NCI-H82 treated with DMSO at 0.1 percent for 48 hours (cell line): ENCODE data around the gene GHRHR.

Experiments used
- DNase-seq: peaks from one replicate; lab custom pipeline; 2025; ENCODE audit not compliant: unreplicated experiment; lab: John Stamatoyannopoulos, UW

GHRHR gene

GRCh38 chr7:30965883-30966282 lies 2.1 kb downstream of the GHRHR start:
- DNase-seq = no peak

- DNase-seq = no peak
Measured at GRCh38 chr7:30968294-30968693, 4.5 kb downstream of the GHRHR start.

DNA sequence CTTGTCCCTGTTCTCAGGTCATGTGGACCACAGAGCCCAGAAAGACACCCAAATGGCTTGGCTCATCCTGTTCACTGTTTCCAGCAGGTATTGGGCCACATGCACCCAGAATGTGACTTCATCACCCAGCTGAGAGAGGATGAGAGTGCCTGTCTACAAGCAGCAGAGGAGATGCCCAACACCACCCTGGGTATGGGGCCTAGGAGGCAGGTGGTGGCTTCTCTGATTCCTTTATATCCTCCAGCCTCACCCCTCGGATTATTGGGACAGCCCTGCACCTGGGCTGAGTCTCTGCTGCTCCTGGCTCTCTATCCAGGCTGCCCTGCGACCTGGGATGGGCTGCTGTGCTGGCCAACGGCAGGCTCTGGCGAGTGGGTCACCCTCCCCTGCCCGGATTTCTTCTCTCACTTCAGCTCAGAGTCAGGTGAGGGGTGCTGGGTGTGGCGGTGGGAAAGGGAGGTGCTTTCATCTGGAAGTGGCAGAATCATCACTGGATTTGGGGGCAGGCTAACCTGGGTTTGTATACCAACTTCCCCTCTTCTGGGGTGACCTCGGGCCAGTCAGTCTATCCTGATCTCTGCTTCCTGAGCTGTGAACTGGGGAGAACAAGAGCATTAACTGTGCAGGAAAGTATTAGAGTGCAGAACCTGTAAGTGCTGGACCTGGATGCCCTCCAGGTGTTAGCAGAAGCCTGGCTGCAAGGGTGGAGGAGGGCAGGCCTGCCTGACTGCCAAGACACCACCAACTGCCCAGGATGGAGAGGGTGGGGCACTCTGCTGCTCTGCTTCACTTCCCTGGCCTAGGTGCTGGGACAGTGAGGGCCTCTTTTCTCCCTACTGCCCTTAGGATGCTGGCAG lies 5.2 kb downstream of the GHRHR start:
- DNase-seq = no peak

GRCh38 chr7:30969604-30969970 lies 5.8 kb downstream of the GHRHR start:
- no peak for DNase-seq

- DNase-seq = no peak
Measured at GRCh38 chr7:30970074-30970473, 6.3 kb downstream of the GHRHR start.

DNA sequence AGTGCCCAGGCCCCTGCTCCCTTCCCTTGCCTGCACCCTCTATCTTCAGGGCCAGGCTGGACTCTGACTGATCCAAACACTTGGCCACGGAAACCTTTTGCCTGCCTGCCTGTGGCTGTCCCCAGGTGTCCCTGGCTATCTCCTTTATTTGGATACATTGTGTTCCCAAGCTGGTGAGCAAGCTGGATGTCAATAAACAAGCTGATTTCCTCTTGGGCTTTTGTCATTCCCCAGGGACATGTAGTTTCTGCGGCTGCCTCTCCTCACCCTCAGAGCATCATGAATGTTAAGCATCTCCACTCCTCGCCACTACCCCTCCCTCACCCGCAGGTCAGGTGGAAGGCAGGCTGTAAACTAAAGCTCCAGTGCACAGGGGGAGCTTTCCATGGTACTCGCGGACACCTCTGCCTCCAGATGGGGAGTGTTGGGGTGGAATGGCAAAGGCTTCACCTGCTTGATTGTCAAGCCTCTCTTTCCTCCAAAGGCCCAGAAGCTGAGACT lies 6.9 kb downstream of the GHRHR start:
- DNase-seq = no peak

DNA sequence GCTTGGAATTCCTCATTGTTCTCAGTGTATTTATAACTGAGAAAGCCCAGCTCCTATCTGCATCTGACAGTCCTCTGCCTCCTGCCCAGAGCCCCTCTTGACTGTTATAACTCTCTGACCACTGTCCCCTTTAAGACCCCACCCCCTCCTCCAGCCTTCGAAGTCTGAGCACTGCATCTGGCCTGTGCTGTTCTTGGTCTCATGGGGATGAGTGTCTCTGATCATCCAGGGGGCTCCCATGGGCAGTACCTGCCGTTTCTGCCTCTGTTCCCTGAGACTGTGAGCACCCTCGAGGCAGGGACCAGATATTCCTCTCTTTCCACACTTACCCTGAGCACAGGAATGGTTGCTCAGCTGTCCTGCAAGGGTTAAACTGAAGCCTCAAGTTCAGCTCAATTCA lies 7.7 kb downstream of the GHRHR start:
- no peak for DNase-seq

DNA sequence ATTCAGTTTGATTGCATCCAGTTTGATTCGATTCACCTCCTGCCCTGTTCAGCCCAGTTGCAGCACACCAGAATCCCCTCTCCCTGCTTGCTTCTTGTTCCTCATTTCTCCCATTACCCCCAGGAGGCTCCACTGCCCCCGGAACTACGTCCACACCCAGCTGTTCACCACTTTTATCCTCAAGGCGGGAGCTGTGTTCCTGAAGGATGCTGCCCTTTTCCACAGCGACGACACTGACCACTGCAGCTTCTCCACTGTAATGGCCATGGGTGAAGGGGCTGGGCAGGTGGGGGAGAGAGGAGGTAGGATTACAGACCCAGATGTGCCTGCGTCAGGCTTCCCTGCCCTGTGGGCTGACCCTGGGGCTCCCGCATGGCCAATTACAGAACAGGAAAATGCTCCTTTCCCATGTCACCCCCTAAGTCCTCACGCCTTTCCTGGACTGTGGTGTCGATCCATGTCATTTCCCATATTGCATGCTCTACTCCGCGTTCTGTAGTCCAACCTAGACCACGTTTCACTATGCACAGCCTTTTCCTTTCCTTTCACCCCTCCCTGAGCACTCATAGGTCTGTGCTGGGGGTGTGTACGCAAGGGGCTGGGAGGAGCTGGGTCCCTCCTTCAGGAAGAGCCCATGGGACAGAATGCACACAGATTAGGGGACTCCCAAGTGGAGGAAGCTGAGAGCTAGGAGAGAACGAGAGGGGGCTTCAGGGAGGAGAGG lies 8.2 kb downstream of the GHRHR start:
- no peak for DNase-seq

- no peak for DNase-seq
Measured at GRCh38 chr7:30973292-30973691, 9.5 kb downstream of the GHRHR start.

DNA sequence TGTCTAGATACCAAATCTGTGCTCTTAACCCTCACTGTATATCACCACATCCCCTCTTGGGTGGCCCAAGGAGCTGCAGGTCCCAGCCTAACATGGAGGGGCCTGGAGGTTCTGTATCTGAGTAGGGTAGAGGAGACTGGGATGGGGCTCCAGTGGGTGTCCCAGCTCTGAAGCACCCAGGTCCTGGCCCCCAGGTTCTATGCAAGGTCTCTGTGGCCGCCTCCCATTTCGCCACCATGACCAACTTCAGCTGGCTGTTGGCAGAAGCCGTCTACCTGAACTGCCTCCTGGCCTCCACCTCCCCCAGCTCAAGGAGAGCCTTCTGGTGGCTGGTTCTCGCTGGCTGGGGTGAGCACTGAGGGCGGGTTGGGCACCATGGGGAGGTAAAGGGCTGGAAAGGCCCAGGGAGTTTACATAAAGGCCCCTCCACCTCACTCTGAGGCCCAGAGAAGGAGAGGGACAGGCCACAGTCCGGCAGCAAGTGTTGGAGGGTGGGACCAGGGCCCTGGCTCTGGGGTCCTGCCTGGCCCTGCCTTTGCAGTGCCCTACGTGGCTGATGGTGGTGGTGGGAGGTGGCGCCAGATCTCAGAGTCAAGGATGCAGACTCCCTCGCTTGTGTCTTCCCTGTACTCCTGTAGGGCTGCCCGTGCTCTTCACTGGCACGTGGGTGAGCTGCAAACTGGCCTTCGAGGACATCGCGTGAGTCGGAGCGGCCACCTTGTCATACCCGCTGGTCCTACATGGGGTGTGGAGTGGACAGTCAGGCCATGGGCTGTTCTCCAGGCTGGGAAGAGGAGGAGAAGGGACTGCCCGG lies 10.2 kb downstream of the GHRHR start:
- DNase-seq = no peak

GRCh38 chr7:30974605-30975255 lies 11.0 kb downstream of the GHRHR start:
- DNase-seq = peak; percentile 31

DNA sequence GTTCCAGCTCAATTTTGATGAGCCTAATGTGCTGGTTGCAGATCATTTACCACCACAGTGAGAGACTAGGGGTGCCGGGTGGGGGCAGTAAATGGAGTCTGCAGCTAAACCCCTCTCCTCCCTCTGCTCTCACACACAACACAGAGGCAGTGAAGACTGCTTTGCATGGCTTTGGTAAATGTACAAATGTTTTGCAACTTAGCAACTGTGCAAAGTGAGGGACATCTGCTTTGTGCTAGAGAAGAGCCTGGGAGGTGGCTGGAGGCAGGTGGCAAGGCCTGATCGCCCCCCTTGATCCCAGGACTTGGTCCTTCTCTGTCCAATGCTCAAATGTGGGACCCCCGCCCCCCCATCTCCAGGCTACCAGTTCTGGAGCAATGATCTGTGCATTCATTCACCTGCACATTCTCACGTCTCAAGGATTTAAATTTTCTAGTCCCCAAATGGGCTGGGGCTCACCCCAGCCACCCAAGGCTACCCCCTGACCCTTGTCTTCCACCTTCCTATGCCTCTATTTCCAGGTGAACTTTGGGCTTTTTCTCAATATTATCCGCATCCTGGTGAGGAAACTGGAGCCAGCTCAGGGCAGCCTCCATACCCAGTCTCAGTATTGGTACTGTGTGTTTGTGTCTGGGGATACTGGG lies 11.6 kb downstream of the GHRHR start:
- no peak for DNase-seq

DNA sequence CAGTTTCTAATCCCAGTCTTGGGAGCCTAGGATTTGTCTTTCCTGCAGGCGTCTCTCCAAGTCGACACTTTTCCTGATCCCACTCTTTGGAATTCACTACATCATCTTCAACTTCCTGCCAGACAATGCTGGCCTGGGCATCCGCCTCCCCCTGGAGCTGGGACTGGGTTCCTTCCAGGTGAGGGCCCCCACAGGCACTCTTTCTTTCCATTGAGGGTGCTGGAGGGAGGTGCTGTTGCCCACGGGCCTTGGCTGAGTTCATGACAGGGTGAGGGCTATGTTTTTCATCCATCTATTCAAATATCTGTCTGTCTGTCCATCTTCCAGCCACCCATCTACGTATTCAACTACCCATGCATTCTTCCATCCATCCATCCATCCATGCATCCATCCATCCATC lies 12.6 kb downstream of the GHRHR start:
- no peak for DNase-seq

GRCh38 chr7:30977222-30977621 lies 13.5 kb downstream of the GHRHR start:
- DNase-seq = no peak

GRCh38 chr7:30977896-30978564 lies 14.3 kb downstream of the GHRHR start:
- peak; percentile 7 for DNase-seq

GRCh38 chr7:30979027-30979426 lies 15.3 kb downstream of the GHRHR start:
- DNase-seq = no peak

DNA sequence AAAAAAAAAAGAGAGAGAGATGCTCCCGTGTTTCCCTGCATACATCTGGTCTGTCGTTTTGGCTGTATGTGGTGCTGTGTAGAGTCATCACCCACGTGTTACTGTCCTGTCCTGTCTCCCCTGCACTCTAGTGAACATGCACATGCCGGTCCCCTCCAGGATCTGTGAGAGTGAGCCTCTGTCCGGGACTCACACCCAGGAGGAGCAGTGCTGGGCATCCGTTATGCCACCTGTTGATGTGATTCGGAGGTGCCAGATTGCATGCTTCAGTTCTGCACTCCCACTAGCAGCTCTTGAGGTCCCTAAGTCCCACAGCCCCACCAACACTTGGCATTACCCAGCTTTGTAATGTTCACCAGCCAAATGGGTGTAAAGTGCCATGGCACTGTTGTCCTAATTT lies 16.4 kb downstream of the GHRHR start:
- no peak for DNase-seq

- no peak for DNase-seq
Measured at GRCh38 chr7:30980751-30981150, 17.0 kb downstream of the GHRHR start.

GRCh38 chr7:30983042-30983913 lies 19.5 kb downstream of the GHRHR start:
- peak; percentile 51 for DNase-seq
